HT1080 (cell line): ENCODE data around the gene NACC1. TPM values are rescaled to one million over a fixed set of nuclear protein-coding genes. Genes with fewer than 3 reads are reported as not detected.

Experiments
- DNase-seq: peaks from one replicate; pipeline ENCODE4 v3.0.0-alpha.2; 2015; ENCODE audit warnings: low read depth
- total RNA-seq: library from RNA; depleted of rRNA; stranded (reverse); fragments of >200 nt; shearing (Covaris generic); gene quantifications from 2 replicates; pipeline ENCODE4 v1.2.3, GENCODE V29; 2014

NACC1 gene
- total RNA-seq, 1 experiment from 2014 or later = 181 TPM

DNA sequence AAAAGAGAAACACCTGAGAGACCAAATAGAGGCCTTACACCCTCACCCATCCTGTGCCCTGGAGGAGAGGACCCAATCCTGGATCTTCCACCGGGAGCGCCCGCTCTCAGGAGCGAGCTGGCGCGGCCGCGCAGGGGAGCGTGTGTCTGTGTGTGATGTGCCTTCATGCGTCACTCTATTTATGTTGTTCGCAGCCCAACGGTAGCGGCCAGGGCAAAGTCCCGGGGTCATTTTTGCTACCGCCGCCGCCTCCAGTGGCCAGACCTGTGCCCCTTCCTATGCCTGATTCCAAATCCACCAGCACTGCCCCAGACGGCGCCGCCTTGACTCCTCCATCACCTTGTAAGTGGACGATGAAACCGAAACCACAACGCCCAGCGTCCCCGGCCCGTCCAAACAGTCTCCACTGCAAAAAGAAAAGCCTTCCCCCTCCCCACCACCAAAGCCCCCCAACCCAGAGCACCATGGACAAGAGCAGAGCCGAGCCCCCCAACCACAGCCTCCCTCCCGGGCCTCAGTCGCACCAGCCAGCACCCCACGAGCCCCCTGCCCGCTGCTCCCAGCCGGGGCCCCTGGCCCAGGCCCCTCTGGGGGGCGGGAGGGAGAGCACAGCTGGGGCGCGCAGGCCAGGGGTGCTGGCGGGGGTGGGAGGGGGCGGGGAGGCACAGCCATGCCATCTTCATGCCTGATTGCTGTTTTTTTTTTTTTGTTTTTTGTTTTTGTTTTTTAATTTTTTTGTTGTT lies 30.1 kb upstream of the NACC1 start:
- no peak for DNase-seq

DNA sequence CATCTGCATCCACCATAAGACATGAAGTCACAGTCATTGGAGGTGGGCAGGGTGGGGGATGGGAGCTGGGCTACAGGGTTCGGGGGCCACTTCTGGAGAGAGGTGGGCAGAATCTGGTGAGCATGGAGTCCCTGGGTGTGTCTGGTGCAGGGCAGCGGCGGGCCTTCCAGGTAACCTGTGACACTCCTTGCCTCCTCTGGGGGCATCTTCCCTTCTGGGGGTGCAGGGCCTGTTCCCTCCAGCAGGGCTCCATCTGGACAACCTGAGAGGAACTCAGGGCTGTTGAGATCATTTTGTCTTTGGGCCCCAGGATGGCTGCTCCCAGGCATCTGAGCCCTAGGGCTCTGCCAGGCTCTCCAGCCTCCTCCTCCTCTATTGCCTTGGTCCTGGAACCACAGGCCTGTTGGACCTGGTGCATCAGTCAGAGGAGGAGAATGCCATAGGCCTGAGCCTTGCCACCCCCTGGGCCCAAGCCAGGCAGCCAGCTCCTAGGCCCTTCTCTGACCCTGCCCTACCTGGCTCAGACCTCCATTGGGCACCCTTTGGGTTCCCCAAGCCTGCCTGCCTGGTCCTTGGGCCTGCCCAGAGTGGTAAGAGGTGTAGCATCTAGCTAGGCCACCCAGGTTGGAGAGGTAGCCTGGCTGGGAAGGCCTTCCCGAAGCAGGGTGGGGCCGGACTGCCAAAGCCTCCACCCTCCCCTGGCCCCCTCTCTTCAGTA lies 28.8 kb upstream of the NACC1 start:
- DNase-seq = no peak

DNA sequence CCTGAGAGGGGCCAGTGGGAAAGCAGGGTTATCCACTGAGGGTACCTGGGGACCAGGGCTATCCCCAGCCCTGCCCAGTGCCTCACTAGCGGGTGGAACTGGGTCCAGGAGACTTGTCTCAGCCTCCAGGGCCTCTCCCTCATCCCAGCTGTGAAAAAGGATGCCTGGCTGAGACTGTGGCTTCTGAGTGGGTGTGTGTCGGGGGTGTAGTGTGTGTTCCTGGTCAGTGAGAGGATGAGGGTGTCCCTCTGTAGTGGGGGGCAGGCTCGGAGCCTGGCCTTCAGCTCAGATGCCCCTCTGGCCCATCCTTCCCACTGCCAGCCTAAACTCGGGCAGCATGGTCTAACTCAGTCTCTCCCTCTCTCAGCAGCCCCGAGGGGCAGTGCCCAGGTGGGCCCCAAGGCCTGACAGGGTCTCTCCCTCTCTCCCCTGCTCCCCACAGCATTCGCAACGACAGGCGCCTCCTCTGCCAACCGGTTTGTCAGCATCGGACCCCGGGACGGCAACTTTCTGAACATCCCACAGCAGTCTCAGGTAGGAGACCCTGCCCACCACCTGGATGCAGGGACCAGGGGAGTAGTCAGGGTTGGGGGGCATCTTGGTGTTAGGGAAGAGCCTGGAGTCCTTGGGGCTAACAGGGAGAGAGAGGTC lies 28.1 kb upstream of the NACC1 start:
- DNase-seq = no peak

DNA sequence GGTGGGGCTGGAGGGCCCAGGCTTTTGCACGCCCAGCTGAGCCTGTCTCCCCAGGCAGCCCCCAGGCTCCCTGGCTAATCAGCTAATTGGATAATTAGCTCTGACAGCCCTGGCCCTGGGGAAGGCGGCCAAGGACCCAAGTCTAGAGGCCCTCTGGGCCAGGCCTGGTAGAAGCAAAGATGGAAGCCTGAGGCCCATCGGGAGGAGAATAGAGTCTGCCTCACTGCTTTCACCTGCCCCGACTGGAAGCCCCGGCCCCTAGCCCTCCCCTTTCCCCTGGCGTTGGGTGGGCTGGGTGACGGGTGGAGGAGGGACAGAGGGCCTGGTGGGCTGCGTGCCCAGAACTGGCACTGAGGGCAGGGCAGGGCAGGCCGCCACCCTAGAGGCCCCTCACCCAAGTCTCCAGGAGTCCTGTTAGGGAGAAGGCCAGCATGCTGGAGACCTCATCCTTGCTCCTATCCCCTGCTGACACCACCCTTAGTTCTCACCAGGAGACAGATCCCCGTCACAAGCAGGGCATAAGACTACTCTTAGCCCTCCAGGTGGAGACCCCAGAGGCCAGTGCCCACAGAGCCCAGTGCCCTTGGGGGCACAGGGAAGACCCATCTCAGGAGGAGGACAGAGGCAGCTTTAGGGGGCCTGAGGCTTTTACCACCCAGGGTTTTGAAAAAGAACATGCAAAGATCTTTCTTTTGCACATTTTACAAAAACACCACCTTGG lies 27.4 kb upstream of the NACC1 start:
- no peak for DNase-seq

DNA sequence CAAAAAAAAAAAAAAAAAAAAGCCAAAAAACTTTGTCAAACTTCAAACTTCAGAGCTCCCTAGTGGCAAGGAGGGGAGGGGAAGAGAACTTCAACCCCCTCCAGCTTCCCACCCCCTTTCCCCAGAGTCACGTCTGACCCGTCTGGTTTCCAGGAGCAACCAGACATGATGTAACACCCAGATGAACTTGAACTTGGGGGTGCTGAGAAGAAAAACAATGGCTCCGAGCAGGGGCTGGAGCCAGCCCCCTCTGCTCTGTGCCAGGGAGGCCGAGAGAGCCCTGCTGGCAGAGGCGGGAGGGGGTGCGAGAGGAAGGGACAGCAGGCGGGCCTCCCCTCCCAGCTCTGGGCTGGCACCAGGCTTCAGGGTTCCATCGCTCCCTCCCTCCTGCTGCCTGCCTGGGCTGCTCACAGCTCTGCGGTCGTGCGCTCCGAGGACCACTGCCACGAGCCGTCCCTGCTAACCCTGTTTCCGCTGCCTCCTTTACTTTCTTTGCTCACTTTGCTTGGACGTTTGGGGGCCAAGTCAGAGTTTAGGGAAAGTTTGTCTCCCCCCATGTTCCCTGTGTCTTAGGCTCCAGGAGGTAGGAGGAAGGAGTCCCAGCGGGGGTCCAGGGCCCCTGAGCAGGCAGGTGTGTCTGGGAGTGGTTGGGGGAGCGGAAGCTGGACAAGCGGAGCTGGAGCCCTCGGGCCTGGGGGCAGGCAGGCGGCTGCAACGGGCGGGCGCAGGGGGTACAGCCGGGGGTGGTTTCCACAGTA lies 26.5 kb upstream of the NACC1 start:
- DNase-seq = no peak

DNA sequence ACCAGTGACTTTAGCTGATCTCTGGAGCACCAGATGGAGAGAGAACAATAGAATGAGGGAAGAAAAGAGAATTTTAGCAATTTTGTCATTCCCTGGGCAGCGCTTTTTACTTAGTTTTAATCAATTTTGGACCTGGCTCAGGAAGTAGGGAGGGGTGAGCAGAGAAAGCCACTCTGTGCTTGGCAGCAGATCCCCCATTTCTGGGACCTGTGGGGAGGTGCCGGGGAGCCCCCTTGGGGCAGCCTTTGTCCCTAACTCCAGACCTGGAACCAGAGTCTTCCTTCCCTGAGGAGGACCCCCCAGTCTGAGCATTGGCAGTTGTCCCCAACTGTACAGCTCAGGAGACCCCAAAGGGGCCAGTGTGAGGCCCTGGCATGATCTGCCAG lies 25.9 kb upstream of the NACC1 start:
- no peak for DNase-seq

DNA sequence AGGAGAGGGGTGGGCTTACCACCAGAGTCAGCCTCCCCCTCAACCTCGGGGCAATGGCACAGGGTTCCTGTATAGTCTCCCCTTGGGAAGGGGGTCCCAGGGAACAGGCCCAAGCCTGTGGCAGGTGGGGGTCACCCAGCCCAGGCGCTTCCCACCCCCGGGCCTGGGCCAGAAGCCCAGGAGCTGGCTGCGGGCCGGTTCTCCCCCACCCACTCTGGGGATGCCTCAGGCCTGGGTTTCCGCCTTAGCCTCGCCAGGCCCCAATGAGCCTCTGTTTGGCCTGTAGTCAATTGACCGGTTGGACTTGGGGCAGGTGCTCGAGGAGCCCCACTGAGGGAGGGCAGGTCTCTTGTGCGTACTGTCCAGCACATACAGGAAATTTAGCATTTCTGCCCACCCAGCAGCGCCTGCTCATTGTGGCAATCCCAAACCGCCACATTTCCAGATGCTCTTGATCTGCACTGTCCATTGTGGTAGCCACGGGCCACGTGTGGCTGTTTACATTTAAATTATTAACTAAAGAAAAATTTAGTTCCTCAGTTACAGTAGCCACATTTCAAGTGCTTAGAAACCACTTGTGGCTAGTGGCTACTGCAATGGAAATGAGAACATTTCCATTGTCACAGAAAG lies 25.3 kb upstream of the NACC1 start:
- no peak for DNase-seq

DNA sequence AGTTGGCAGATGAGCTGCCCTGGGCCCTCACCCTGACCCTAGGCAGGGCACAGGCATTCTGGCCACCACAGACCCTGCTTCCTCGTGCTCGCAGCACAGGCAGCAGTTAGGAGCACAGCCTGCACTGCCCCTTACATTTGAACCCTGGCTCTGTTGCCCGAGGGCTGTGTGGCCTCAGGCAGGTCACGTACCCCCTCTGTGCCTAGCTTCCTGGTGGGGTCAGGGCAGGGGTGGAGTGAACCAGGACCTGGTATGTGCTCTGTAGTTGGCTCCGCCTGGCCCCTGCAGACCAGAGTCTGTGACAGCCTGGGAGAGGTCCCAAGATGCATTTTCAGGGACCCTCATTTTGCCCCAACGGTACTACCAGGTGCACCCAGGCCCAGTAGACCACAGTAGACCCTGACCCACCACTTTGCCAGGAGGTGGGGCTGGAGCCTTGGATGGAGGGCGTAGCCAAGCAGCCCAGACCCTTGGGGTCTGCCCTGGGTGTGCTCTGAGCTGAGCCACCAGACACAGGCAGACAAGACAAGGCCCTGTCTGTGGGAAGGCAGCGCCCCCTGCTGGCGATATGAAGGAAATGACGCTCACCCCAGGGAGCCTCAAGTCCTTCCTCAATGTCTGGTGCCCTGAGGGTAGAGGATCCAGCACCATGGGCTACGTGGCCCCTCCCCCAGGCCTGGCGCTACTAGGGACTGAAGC lies 24.5 kb upstream of the NACC1 start:
- DNase-seq = peak; percentile 78

DNA sequence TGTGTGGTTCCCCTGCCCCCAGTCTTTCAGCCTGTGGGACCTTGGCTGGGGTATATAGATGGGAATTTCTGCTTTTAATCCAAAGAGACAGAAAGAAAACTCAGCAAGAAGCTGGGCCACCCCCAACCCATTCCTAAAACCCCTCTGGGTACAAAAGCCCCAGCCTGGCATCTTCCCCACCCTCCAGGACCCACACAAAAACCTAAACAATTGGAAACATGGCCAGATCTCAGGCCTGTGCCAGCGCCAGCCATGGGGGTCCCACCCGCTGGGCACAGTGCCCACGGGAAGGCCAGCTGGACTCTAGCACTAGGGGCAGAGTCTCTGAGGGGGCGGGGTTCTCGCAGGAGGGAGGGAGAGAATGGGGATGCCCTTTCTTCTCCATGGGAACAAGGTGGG lies 24.0 kb upstream of the NACC1 start:
- DNase-seq = no peak

DNA sequence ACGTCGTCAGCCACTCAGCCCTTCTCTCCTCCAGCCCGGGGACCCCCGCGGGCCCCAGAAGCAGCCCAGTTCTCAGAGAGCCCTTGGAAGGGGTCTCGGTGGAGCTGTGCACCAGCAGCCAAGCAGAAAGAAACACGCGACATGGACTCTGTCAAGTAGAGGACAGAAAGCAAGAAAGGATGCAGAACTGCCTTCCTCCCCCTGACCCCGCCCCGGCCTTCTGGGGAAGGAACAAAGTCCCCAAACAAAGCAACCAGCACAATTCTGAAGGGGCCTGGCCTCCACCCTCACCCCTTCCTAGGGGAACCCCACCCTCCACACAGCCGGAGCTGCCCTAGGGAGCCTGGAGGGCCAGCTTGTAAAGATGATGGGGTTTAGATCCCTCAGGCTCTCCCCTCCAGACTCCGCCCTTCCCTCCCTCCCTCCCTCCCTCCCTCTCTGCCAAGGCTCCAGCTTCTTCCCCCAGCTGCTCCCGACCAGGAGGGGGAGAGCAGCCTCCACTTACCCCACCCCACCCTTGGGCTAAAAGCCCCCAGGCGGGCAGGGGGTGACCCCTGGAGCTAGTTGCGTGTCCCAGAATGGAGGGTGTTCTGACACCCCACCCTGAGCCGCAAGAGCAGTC lies 23.2 kb upstream of the NACC1 start:
- no peak for DNase-seq

DNA sequence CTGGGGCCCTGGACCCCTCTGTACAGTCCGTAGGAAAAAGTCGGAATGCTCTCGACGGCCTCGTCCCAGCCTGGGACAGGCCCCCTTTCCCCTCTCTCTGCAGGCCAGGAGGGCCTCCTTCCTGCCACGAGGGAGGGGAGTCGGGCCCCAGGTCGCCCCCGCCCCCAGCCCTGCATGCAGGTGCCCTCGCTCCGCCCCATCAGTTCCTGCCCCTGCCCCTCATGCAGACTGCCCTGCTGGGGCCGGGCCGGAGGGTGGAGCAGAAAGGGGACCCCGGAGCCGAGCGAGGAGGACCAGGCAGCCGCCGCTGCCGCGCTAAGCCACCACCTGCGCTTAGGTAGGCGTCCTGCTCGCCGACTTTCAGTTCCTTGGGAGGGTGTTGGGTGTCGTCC lies 22.7 kb upstream of the NACC1 start:
- DNase-seq = no peak

DNA sequence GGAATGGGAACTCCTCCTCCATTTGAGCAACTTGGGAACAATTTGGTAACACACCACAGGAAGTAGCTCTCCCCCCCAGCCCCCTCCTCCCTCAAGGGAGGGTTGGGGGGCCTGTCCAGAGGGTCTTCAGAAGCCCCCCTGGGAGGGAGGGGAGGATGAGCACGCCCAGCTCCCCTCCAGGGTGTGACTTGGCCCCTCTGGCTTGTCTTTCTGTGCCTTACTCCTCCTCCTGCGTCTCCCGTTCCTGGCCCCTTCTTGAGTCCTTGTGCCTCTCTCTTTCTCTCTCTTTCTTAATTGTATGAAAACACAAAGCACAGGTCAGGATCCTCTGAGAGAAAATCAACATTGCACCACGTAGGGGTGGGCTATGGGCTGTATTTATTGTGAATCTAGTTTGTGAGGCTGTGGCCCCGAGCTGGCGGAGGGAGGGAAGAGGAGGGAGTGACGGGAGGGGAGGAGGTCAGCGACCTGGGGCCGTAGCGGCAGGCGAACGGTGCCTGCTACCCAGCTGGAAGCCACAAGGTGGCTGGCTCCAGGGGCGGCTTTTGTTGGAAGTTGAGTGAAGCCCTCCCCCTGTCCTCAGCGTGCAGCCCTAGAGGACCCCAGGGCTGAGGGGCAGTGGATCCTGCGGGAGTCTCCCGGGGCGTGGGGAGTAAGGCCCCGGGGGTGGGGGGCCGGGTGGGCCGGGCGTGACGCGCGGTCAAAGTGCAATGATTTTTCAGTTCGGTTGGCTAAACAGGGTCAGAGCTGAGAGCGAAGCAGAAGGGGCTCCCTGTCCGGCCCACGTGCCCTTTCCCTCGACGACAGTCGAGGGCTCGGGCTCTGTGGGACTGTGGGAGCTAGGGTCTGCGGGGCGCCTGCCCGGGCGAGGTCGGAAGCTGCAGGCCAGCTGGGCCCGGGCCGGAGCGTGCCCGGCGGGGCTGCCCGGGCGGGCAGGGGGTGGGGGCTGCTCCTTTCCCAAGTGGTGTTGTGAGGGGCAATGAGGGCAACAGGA lies 21.8 kb upstream of the NACC1 start:
- DNase-seq = no peak

DNA sequence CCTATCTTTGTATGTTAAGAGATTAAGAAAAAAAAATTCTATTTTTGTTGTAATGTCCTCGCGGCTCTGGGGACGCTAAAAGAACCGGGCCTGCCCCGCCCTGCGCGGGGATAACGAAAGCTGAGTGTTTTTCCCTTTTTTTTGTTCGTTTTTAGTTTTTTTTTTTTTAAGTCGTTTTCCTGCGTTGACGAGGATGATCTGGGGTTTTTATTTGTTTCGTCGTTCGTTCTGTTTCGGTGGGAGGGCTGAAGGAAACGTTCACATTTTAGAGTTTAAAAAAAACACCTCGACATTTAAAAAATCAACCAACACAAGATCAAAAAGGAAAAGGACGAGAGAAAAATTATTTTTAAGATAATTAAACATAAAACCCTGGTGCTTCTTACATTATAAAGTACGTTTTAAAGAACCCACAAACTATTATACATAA lies 21.0 kb upstream of the NACC1 start:
- no peak for DNase-seq

DNA sequence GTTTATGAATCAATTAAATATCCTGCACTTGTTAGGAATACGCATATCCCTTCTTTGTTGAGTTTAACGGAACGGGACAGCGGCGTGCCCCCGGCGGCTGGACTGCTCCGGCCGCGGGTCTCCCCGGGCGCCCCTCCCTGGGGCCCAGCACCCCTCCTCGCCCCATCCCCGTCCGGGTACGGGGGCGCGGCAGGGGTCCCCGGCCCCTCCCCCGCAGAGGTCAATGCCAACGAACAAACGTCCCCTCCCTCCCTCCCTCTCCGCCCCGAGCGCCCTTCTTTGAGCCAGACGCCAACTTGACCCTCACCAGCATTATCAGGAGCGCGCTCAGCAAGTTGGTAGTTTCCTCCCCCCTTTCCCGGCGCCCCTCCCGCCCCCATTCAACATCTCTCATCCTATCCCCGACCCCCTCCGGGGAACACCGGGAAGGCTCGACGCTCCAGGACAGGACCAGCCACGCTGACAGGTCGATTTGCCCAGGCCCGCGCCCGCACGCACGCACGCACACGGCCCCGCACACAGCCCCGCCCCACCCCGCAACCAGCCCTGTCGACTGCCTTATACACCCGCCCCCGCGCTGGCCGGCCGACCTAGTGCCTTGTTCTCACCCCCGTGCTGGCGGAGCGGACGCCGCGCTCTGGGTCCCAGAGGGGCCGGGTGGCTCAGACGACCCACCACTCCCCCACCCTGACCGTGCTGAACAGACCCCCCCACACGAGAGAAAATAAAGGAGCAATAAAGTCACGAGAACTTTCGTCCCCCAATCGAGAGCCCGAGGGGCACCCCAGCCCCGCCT lies 20.4 kb upstream of the NACC1 start:
- no peak for DNase-seq

DNA sequence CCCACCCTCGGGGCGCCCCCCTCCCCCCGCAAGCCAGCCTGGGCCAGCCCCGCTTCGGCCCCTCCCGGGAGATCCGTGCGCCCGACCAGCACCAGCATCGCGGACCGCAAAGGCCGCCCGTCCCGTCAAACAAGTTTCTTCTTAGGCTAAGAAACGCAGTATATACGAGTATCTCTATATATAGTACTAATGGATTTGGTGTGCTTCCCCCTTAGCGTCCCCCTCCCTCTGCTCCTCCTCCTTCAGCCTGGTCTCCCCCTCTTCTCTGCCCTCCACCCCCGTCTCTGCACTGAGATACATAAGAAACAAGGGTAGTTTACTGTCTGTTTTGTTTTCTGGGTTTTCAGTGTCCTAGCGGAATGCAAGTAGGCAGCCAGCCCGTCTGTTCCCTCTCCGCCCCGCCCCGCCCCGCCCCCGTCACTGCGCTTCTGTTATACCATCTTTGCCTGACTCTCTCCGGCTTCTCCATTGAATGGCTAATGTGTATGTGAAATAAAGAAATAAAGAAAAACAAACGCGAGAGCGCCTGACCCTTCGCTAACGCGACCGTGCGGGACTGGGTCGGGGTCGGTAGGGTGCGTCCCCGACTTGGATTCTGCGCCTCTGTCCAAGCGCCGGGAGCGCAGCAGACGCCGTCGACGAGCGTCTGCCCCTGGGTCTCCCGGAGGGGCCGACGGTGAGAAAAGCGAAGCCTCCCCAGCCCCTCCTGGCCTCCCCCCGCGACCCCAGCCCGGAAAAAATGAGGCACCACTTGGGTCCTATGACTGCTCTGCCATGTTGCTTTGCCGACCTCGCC lies 19.6 kb upstream of the NACC1 start:
- DNase-seq = no peak
